Gastrocnemius medialis (tissue), 4 donors: Measurements from ENCODE around the gene MBD3.

Source experiments
- POLR2A ChIP-seq, 2 donors: fragments of 450-650 bp; IDR thresholded peaks; one replicate each; pipeline ENCODE4 v1.6.1; 2017; ENCODE audit warnings: antibody characterized with exemption in 2 of 2, mild to moderate bottlenecking in 2 of 2, moderate library complexity in 2 of 2
- TF ChIP-seq, protein P1 (sequence below), 5 experiments: fragments of 450-650 bp in 3 of 5; fragments of 200-600 bp in 2 of 5; sonication (generic) in 2 of 5; IDR thresholded peaks in 4 of 5; conservative IDR thresholded peaks in 1 of 5; 1 replicate in 4 of 5; 2 replicates in 1 of 5; pipeline ENCODE4 v1.5.1; 2016 to 2019; ENCODE audit warnings: antibody characterized with exemption in 5 of 5, mild to moderate bottlenecking in 3 of 5, moderate library complexity in 3 of 5

DNA sequence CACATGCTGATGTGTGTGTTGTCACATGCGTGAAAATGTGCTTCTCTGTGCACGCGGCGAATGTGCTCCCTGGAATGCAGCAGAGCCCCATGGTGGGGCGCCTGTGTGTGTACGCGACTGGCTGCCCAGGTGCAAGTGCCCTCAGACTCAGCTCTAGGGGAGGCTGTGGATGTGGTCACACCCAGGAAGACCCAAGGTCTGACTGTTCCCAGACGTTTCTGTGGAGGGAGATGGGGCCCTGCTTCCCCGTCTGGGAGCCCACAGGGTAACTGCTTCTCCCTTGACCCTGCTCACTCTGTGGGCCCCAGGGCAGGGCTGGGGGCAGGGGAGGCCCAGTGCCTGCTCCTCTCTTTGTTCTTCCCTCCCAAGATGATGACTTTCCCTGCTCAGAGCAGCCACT is 20.5 kb upstream of the MBD3 start:
- TF ChIP-seq, protein P1, sequence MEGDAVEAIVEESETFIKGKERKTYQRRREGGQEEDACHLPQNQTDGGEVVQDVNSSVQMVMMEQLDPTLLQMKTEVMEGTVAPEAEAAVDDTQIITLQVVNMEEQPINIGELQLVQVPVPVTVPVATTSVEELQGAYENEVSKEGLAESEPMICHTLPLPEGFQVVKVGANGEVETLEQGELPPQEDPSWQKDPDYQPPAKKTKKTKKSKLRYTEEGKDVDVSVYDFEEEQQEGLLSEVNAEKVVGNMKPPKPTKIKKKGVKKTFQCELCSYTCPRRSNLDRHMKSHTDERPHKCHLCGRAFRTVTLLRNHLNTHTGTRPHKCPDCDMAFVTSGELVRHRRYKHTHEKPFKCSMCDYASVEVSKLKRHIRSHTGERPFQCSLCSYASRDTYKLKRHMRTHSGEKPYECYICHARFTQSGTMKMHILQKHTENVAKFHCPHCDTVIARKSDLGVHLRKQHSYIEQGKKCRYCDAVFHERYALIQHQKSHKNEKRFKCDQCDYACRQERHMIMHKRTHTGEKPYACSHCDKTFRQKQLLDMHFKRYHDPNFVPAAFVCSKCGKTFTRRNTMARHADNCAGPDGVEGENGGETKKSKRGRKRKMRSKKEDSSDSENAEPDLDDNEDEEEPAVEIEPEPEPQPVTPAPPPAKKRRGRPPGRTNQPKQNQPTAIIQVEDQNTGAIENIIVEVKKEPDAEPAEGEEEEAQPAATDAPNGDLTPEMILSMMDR (IDR thresholded peaks at IDR 0.05 in 4 of 5, conservative IDR thresholded peaks at IDR 0.05 in 1 of 5): no peak
- no peak for TF ChIP-seq POLR2A (IDR thresholded peaks at IDR 0.05)
